Measurements from ENCODE around the gene SPTLC2.
A peak's percentile ranks its signal among the peaks of the same experiment; 100 is the strongest.
"Not testable (repeated sequence)": the region's sequence is repeated elsewhere in the genome, so short reads cannot be mapped to it uniquely, and the experiment has no call there.

Gene SPTLC2

GRCh38 chr14:77585385-77585784, 31.1 kb downstream of the SPTLC2 start:
- DNase-seq, result no peak

- DNase-seq, result no peak
Measured at GRCh38 chr14:77584809-77585208, 31.6 kb downstream of the SPTLC2 start.

- no peak for DNase-seq
Measured at GRCh38 chr14:77583657-77584056, 32.8 kb downstream of the SPTLC2 start.

- no peak for DNase-seq
Measured at GRCh38 chr14:77582511-77582910, 33.9 kb downstream of the SPTLC2 start.

GRCh38 chr14:77580964-77581505, 35.4 kb downstream of the SPTLC2 start:
- peak; percentile 78 for DNase-seq

GRCh38 chr14:77580477-77580876, 36.0 kb downstream of the SPTLC2 start:
- no peak for DNase-seq

- no peak for DNase-seq
Measured at GRCh38 chr14:77579780-77580179, 36.7 kb downstream of the SPTLC2 start.

- DNase-seq, result no peak
Measured at GRCh38 chr14:77579065-77579464, 37.4 kb downstream of the SPTLC2 start.

GRCh38 chr14:77574446-77575115, 41.9 kb downstream of the SPTLC2 start:
- DNase-seq, result no peak

GRCh38 chr14:77573964-77574363, 42.5 kb downstream of the SPTLC2 start:
- no peak for DNase-seq

GRCh38 chr14:77570706-77571268, 45.6 kb downstream of the SPTLC2 start:
- DNase-seq, result peak; percentile 41

GRCh38 chr14:77565994-77566305, 50.5 kb downstream of the SPTLC2 start:
- no peak for DNase-seq

- DNase-seq, result peak; percentile 38
Measured at GRCh38 chr14:77565289-77565993, 51.0 kb downstream of the SPTLC2 start.

GRCh38 chr14:77562681-77563080, 53.8 kb downstream of the SPTLC2 start:
- no peak for DNase-seq

GRCh38 chr14:77561881-77562280, 54.6 kb downstream of the SPTLC2 start:
- DNase-seq, result no peak

- DNase-seq, result no peak
Measured at GRCh38 chr14:77559381-77559780, 57.1 kb downstream of the SPTLC2 start.

- DNase-seq, result no peak
Measured at GRCh38 chr14:77557391-77557790, 59.0 kb downstream of the SPTLC2 start.

GRCh38 chr14:77556946-77557345, 59.5 kb downstream of the SPTLC2 start:
- DNase-seq, result no peak

- DNase-seq, result no peak
Measured at GRCh38 chr14:77554816-77555599, 61.4 kb downstream of the SPTLC2 start.

- DNase-seq, result peak; percentile 32
Measured at GRCh38 chr14:77554207-77554606, 62.2 kb downstream of the SPTLC2 start.

GRCh38 chr14:77549451-77549850, 67.0 kb downstream of the SPTLC2 start:
- DNase-seq, result no peak

- no peak for DNase-seq
Measured at GRCh38 chr14:77547512-77548180, 68.8 kb downstream of the SPTLC2 start.

- DNase-seq, result not testable (repeated sequence)
Measured at GRCh38 chr14:77545171-77545570, 71.3 kb downstream of the SPTLC2 start.

Measured in activated CD4-positive, alpha-beta T cell treated with anti-CD3 and anti-CD28 coated beads, Interleukin-2, amount 50 U/mL, for 16 hours (primary cell).